Activated naive CD8-positive, alpha-beta T cell treated with anti-CD3 and anti-CD28 coated beads, Interleukin-2, amount 10 ng/mL, durations not matched to agents 7 days and 5 days (primary cell): ENCODE measurements around the gene EGF. TPM values are rescaled to one million over a fixed set of nuclear protein-coding genes. Genes with fewer than 3 reads are reported as not detected.
"Not testable (repeated sequence)": the region's sequence is repeated elsewhere in the genome, so short reads cannot be mapped to it uniquely, and the experiment has no call there.

ENCODE experiments used
- ATAC-seq: fragments of 150-1000 bp; cut with Tn5 transposase; one replicate; pipeline ENCODE4 v1.10.0; 2021; ENCODE audit warnings: low read depth, moderate library complexity
- POLR2A ChIA-PET: fragments of 350-600 bp; sonication (Branson Sonifier 250); formaldehyde crosslinking; loops from one replicate; lab custom pipeline; 2021; ENCODE audit warnings: antibody characterized with exemption; lab: Charles Lee
- DNase-seq: peaks from one replicate; pipeline ENCODE4 v3.0.0; 2021
- H3K27ac Mint-ChIP-seq: one replicate; pipeline ENCODE4 v1.8.0; 2022; ENCODE audit warnings: mild to moderate bottlenecking, mixed read lengths
- H3K27me3 Mint-ChIP-seq: one replicate; pipeline ENCODE4 v1.8.0; 2022; ENCODE audit warnings: mild to moderate bottlenecking, moderate library complexity, mixed read lengths
- H3K36me3 Mint-ChIP-seq: one replicate; pipeline ENCODE4 v1.8.0; 2021; ENCODE audit warnings: mild to moderate bottlenecking, mixed read lengths
- H3K4me1 Mint-ChIP-seq: one replicate; pipeline ENCODE4 v1.8.0; 2021; ENCODE audit warnings: mixed read lengths
- H3K4me3 Mint-ChIP-seq: one replicate; pipeline ENCODE4 v1.8.0; 2022; ENCODE audit warnings: mild to moderate bottlenecking, moderate library complexity, mixed read lengths
- H3K9me3 Mint-ChIP-seq: one replicate; pipeline ENCODE4 v1.8.0; 2021; ENCODE audit warnings: mixed read lengths
- total RNA-seq, 2 experiments: library from RNA; stranded (reverse); gene quantifications; one replicate each; pipeline ENCODE4 v1.2.3, GENCODE V29; 2021

Gene EGF
- total RNA-seq, 2 experiments from 2014 or later = not detected

DNA sequence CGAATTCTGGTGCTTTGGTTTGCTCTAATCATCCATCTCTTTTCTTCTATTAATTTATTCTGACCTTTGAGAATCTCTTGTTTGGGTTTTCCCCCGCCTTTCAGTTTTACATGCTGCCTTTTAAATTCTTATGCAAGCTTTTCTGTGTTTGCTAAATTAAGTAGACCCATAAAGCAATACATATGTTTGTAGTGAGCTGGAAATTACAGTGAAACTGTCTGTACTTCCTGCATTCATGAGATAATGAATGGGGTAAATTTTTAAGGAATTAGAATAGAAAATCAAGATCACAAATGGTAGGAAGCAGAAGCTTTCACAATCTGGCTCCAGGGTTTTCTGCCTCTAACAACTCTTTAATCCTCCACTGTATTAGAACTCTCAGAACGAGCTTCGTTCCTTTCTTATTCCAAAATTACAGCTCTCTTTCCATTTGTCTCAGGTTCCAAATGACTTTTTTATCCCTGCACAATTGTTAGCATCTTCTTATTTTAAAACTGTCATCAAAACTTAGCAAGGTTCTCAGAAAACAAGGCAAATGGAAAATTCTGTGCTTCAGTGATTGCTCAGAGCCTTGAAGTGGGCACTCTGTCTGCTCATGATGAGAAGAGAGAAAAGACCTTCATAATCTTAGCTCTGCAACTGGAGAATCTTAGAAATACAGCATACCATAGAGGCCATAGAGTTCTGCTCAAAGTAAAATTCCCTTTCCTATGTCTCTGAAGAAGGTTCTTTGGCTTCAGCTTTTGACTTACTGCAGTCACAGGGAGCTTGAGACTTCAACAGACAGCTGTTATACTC is 108.2 kb downstream of the EGF start:
- no peaks in the 10 kb centered on the region for H3K4me1 Mint-ChIP-seq
- no peak overlapping the region for H3K4me3 Mint-ChIP-seq
- DNase-seq = no peak
- POLR2A ChIA-PET = no interaction called here
- H3K27me3 Mint-ChIP-seq = peaks cover 8% of the 10 kb centered on the region
- H3K27ac Mint-ChIP-seq = no peak overlapping the region
- no peaks in the 10 kb centered on the region for H3K9me3 Mint-ChIP-seq
- no peaks in the 10 kb centered on the region for H3K36me3 Mint-ChIP-seq
- ATAC-seq = no peak

DNA sequence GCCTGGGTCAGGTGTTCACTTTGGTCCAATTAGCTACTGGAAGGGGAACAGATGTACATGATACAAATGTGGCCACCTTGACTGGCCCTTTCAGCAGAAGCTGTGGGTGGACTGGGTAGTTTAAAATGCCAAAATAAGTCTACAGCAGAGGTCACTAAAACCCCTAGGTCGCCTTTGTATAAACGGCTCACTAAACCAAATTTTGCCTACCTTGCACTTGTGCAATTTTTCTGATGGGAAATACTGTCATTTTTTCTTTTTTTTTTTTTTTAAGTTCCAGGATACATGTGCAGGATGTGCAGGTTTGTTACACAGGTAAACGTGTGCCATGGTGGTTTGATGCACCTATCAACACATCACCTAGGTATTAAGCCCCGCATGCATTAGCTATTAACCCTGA is 109.8 kb downstream of the EGF start:
- H3K4me3 Mint-ChIP-seq = no peak overlapping the region

DNA sequence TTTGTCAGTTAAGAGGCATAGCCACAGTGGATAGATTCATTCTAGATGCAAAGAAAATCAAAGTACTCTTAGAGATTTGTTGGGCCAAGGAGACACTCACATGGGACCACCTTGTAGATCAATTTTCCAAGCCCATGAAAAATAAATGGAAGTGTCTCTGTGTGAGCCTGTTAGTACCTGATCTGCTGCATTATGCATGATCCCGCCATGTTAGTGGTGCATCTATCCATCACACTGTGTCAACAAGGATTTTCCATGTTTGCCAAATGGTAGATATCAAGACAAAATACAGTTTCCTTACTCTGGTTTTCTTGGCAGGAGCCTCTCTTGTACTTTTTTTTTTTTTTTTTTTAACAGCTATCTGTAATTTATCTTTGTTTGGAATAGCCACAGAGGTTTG is 112.4 kb downstream of the EGF start:
- Mint-ChIP-seq H3K4me1 (no peaks in the 10 kb centered on the region), H3K9me3 (no peaks in the 10 kb centered on the region), H3K27me3 (peaks cover 13% of the 10 kb centered on the region), H3K27ac (no peak overlapping the region), H3K36me3 (no peaks in the 10 kb centered on the region), H3K4me3 (no peak overlapping the region)
- ATAC-seq (no peak), DNase-seq (no peak)
- POLR2A ChIA-PET = no interaction called here

More for the DNA sequence above, 109.8 kb downstream of the EGF start:
- Mint-ChIP-seq H3K27me3 (peaks cover 12% of the 10 kb centered on the region), H3K9me3 (no peaks in the 10 kb centered on the region), H3K36me3 (no peaks in the 10 kb centered on the region), H3K27ac (no peak overlapping the region), H3K4me1 (no peaks in the 10 kb centered on the region)
- POLR2A ChIA-PET = no interaction called here
- ATAC-seq = no peak
- DNase-seq = no peak

DNA sequence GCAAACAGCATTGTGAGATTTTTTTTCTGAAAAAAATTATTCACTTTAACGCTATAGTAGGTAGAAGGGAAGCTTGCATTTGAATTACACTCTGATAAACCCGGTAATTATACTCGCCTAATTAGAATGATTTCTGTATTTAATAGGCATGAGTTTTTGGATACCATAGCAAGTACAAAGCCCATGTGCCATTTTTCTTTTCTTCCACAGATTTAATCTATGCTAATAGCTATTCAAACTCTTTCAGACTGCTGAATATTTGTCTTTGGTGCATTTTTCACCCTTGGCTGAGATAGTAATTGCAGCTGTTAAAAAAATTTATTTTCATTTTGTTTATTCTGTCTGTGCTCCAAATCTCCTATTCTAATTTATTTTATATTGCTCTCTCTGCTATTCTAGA is 113.0 kb downstream of the EGF start:
- POLR2A ChIA-PET = no interaction called here
- no peak for ATAC-seq
- Mint-ChIP-seq H3K4me1 (no peaks in the 10 kb centered on the region), H3K9me3 (peaks cover 1% of the 10 kb centered on the region), H3K4me3 (no peak overlapping the region), H3K36me3 (peaks cover under 1% of the 10 kb centered on the region), H3K27ac (no peak overlapping the region), H3K27me3 (peaks cover 13% of the 10 kb centered on the region)
- DNase-seq = no peak

GRCh38 chr4:110032603-110033002 is 119.9 kb downstream of the EGF start:
- Mint-ChIP-seq H3K27ac (no peak overlapping the region), H3K9me3 (peaks cover 6% of the 10 kb centered on the region), H3K4me1 (peaks cover 16% of the 10 kb centered on the region), H3K27me3 (peaks cover 26% of the 10 kb centered on the region), H3K4me3 (no peak overlapping the region), H3K36me3 (peaks cover 6% of the 10 kb centered on the region)
- DNase-seq (no peak), ATAC-seq (no peak)
- POLR2A ChIA-PET = no interaction called here

- POLR2A ChIA-PET = no interaction called here
- H3K4me1 Mint-ChIP-seq = peaks cover 16% of the 10 kb centered on the region
- peak overlapping the region; percentile 58 for H3K4me3 Mint-ChIP-seq
- H3K27me3 Mint-ChIP-seq = peaks cover 33% of the 10 kb centered on the region
- H3K9me3 Mint-ChIP-seq = peaks cover 6% of the 10 kb centered on the region
- DNase-seq = no peak
- peaks cover 6% of the 10 kb centered on the region for H3K36me3 Mint-ChIP-seq
- no peak for ATAC-seq
- no peak overlapping the region for H3K27ac Mint-ChIP-seq
Measured at GRCh38 chr4:110033355-110034025, 120.8 kb downstream of the EGF start.

GRCh38 chr4:110034026-110034393 is 121.3 kb downstream of the EGF start:
- Mint-ChIP-seq H3K36me3 (peaks cover 6% of the 10 kb centered on the region), H3K4me1 (peaks cover 16% of the 10 kb centered on the region), H3K27ac (peak overlapping the region; percentile 11), H3K27me3 (peaks cover 35% of the 10 kb centered on the region), H3K4me3 (peak overlapping the region; percentile 58), H3K9me3 (peaks cover 6% of the 10 kb centered on the region)
- no peak for DNase-seq
- POLR2A ChIA-PET = no interaction called here
- peak; percentile 60 for ATAC-seq

GRCh38 chr4:110039164-110039563 is 126.5 kb downstream of the EGF start:
- H3K27me3 Mint-ChIP-seq = peaks cover 46% of the 10 kb centered on the region
- H3K27ac Mint-ChIP-seq, H3K4me1 Mint-ChIP-seq, H3K9me3 Mint-ChIP-seq, ATAC-seq, H3K36me3 Mint-ChIP-seq, H3K4me3 Mint-ChIP-seq, DNase-seq, POLR2A ChIA-PET: not testable (repeated sequence)

DNA sequence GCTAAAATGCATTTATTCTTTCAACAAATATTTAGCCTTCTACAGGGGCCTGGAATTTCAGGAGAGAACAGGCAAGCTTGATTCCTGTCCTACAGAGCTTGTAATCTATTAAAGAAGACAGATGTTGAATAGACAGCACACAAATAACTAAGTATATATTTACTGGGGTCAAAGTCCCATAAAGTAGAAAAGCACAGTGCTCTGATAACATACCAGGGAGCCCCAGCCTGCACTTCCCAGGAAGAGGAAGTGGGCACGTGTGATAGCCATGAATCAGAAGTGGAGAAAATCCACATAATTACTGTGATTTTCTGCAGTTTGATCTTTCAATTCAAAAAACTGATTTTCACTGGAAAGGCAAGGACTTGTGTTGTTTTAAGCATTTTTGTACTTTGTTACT is 129.1 kb downstream of the EGF start:
- POLR2A ChIA-PET = no interaction called here
- no peaks in the 10 kb centered on the region for H3K9me3 Mint-ChIP-seq
- no peak for DNase-seq
- peaks cover 36% of the 10 kb centered on the region for H3K27me3 Mint-ChIP-seq
- peaks cover 2% of the 10 kb centered on the region for H3K4me1 Mint-ChIP-seq
- ATAC-seq = no peak
- no peak overlapping the region for H3K4me3 Mint-ChIP-seq
- no peak overlapping the region for H3K27ac Mint-ChIP-seq
- H3K36me3 Mint-ChIP-seq = peaks cover 1% of the 10 kb centered on the region

DNA sequence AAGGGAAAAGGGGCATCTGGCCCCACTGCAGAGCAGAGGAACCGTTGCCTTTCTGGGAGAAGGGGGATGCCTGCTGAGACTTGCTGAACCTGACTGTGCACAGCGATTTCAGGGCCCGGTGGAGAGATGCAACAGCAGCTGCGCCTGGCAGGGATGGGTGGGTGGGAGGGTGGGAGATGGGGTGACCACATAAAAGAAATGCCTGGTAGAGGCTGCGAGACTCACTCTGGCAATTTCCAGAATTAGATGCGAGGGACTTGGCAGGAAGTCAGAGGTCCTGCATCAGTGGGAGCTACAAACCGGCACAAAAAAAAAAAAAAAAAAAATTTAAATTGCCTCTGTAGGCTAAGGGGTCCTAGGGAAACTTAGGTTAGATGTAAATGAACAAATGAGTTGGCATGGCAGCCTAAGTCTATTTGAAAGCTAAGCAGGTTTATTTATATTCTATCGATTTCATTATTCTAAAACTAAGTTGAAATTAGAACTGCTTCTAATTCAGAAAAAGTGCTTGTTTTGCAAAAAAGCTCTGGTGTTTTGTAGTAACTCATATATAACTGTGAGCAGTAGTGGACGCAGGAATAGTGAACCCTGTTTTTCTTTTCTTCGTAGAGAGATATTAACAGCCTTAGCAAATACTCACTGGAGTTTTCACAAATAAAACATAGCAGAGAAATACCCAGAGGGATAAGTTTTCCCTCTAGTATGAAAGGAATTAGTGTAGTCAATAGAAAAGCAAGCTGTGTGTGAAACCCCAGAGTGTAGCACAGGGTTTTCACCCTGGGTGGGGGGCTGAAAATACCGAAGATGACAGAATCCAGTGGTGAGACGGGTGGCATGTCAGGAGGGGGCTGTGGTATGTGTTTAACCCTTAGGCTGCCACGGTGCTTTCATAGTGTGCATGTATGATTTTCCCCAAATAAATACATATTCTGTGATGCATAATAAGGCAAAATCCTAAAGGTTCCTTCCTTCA is 130.1 kb downstream of the EGF start:
- H3K4me1 Mint-ChIP-seq = peaks cover 2% of the 10 kb centered on the region
- POLR2A ChIA-PET = no interaction called here
- H3K9me3 Mint-ChIP-seq = no peaks in the 10 kb centered on the region
- peaks cover 1% of the 10 kb centered on the region for H3K36me3 Mint-ChIP-seq
- peaks cover 26% of the 10 kb centered on the region for H3K27me3 Mint-ChIP-seq
- DNase-seq (no peak), ATAC-seq (no peak)
- no peak overlapping the region for H3K4me3 Mint-ChIP-seq
- H3K27ac Mint-ChIP-seq = no peak overlapping the region

GRCh38 chr4:110046588-110047049 is 133.9 kb downstream of the EGF start:
- Mint-ChIP-seq H3K36me3 (peaks cover 8% of the 10 kb centered on the region), H3K4me1 (peaks cover 2% of the 10 kb centered on the region), H3K9me3 (no peaks in the 10 kb centered on the region), H3K27ac (no peak overlapping the region), H3K4me3 (no peak overlapping the region), H3K27me3 (peaks cover 7% of the 10 kb centered on the region)
- no peak for DNase-seq
- POLR2A ChIA-PET = no interaction called here
- ATAC-seq = no peak

DNA sequence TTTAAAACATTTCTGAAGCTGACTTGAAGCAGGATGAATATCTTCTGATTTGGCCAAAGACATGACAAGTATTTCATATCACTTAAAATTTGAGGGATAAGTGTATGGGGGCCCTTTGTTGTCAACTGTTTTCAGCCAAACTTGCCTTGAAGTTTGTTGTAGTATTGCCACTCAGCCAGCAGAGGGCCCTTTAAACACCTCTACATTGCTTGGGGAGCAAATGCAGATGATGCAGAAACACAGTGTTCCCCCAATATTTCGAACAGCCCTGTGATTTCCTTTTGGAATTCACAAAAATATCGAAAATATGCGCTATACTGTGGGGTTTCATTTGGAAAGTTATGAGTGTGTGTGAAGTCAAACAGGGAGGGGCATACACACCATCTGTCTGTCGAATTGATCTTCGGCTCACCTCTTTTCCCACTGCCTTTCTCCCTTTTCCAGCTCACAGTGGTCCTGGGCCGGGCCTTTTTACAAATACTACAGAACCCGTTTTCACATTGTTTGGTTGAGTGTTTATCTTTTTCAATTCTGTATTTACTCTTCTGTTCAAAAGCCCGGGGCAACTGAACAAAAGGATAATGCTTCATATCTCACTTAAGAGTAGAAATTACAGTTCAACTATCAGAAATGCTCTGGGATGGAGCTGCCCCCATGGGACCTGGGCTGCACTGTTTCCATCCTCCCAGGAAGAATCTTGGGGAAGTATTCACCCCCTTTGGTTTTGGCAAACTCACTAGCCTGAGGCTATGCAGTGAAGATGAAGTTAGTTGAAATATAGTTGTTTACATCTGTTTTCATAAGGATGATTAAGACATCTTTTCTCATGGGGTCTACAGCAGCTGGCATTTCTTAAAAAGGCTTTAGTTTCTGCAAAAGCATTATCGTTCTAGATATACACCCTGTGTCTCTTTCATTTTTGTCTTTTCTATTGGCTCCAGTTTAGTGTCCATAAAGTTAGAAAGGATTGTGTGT is 137.6 kb downstream of the EGF start:
- ATAC-seq (no peak), DNase-seq (no peak)
- Mint-ChIP-seq H3K27me3 (no peaks in the 10 kb centered on the region), H3K4me1 (no peaks in the 10 kb centered on the region), H3K27ac (no peak overlapping the region), H3K36me3 (peaks cover 11% of the 10 kb centered on the region), H3K4me3 (no peak overlapping the region), H3K9me3 (no peaks in the 10 kb centered on the region)
- POLR2A ChIA-PET = interaction anchor here (1.3 kb wide), 1 partner anchor 147 kb away, joined by 4 read pairs; no protein-coding TSS in a partner anchor
